WTC11 (cell line): ENCODE measurements around the gene DCP1B. TPM values are rescaled to one million over a fixed set of nuclear protein-coding genes. Genes with fewer than 3 reads are reported as not detected.

ENCODE experiments used
- ATAC-seq: fragments of 200-7000 bp; cut with Tn5 transposase; 2 replicates; pipeline ENCODE4 v1.10.0; 2021; ENCODE audit warnings: mild to moderate bottlenecking, moderate library complexity
- CTCF ChIA-PET: fragments of 300-600 bp; sonication (Branson Sonifier 250); formaldehyde crosslinking; loops from one replicate; lab custom pipeline; 2021; ENCODE audit warnings: antibody characterized with exemption; lab: Charles Lee
- POLR2A ChIA-PET: fragments of 350-600 bp; sonication (Branson Sonifier 250); formaldehyde crosslinking; loops from one replicate; lab custom pipeline; 2021; ENCODE audit warnings: antibody characterized with exemption; lab: Charles Lee
- DNase-seq: peaks from one replicate; pipeline ENCODE4 v3.0.0; 2021; ENCODE audit warnings: low spot score
- H3K27ac Mint-ChIP-seq: 2 replicates; pipeline ENCODE4 v1.8.0; 2021; ENCODE audit warnings: mixed read lengths
- H3K27me3 Mint-ChIP-seq: 2 replicates; pipeline ENCODE4 v1.8.0; 2021; ENCODE audit warnings: low read depth, mild to moderate bottlenecking, moderate library complexity, mixed read lengths
- H3K36me3 Mint-ChIP-seq: 2 replicates; pipeline ENCODE4 v1.8.0; 2021; ENCODE audit warnings: mixed read lengths
- H3K4me1 Mint-ChIP-seq: 2 replicates; pipeline ENCODE4 v1.8.0; 2022; ENCODE audit warnings: mixed read lengths
- H3K4me3 Mint-ChIP-seq: 2 replicates; pipeline ENCODE4 v1.8.0; 2021; ENCODE audit warnings: mild to moderate bottlenecking, moderate library complexity, mixed read lengths
- H3K9me3 Mint-ChIP-seq: 2 replicates; pipeline ENCODE4 v1.8.0; 2021; ENCODE audit warnings: mixed read lengths
- ATF1 ChIP-seq: sonication (generic); formaldehyde crosslinking; IDR thresholded peaks from 2 replicates; pipeline ENCODE4 v1.8.1; 2023; ENCODE audit warnings: mild to moderate bottlenecking, moderate library complexity, missing genetic modification reagents
- E2F4 ChIP-seq: sonication (generic); formaldehyde crosslinking; IDR thresholded peaks from 2 replicates; pipeline ENCODE4 v1.8.1; 2022; ENCODE audit warnings: low read depth, mild to moderate bottlenecking, moderate library complexity, missing genetic modification reagents, borderline replicate concordance
- EMX1 ChIP-seq: fragments of 250-450 bp; sonication (Bioruptor Pico); IDR thresholded peaks from 2 replicates; pipeline ENCODE4 v1.8.0; 2021; ENCODE audit warnings: mild to moderate bottlenecking
- ESRRA ChIP-seq: sonication (generic); formaldehyde crosslinking; IDR thresholded peaks from 2 replicates; pipeline ENCODE4 v1.8.1; 2022; ENCODE audit warnings: mild to moderate bottlenecking, missing genetic modification reagents, borderline replicate concordance
- FOXJ3 ChIP-seq: sonication (generic); formaldehyde crosslinking; IDR thresholded peaks from 2 replicates; pipeline ENCODE4 v1.9.0; 2021; ENCODE audit warnings: missing genetic modification reagents, mild to moderate bottlenecking, borderline replicate concordance
- FOXP1 ChIP-seq: sonication (generic); formaldehyde crosslinking; IDR thresholded peaks from 2 replicates; pipeline ENCODE4 v1.8.0; 2022; ENCODE audit warnings: missing genetic modification reagents, mild to moderate bottlenecking, moderate library complexity, borderline replicate concordance
- GABPB1 ChIP-seq: sonication (generic); formaldehyde crosslinking; IDR thresholded peaks from 2 replicates; pipeline ENCODE4 v1.8.1; 2023; ENCODE audit warnings: mild to moderate bottlenecking, missing genetic modification reagents
- HMGA2 ChIP-seq: fragments of 250-450 bp; sonication (Bioruptor Pico); IDR thresholded peaks from 2 replicates; pipeline ENCODE4 v1.4.0; 2021; ENCODE audit warnings: mild to moderate bottlenecking, moderate library complexity
- NR1H2 ChIP-seq: sonication (generic); formaldehyde crosslinking; IDR thresholded peaks from 2 replicates; pipeline ENCODE4 v1.9.0; 2021; ENCODE audit warnings: mild to moderate bottlenecking, moderate library complexity, missing genetic modification reagents
- PRRX2 ChIP-seq: fragments of 250-450 bp; sonication (Bioruptor Pico); IDR thresholded peaks from 2 replicates; pipeline ENCODE4 v1.8.0; 2021; ENCODE audit warnings: mild to moderate bottlenecking
- TEAD4 ChIP-seq: sonication (generic); formaldehyde crosslinking; IDR thresholded peaks from 2 replicates; pipeline ENCODE4 v1.8.0; 2022; ENCODE audit warnings: mild to moderate bottlenecking, missing genetic modification reagents
- USF1 ChIP-seq: sonication (generic); formaldehyde crosslinking; IDR thresholded peaks from 2 replicates; pipeline ENCODE4 v1.8.0; 2022; ENCODE audit warnings: mild to moderate bottlenecking, missing genetic modification reagents
- ZNF219 ChIP-seq: sonication (generic); formaldehyde crosslinking; IDR thresholded peaks from 2 replicates; pipeline ENCODE4 v1.8.0; 2023; ENCODE audit warnings: missing genetic modification reagents, mild to moderate bottlenecking, borderline replicate concordance
- ZNF263 ChIP-seq: sonication (generic); formaldehyde crosslinking; IDR thresholded peaks from 2 replicates; pipeline ENCODE4 v1.8.1; 2022; ENCODE audit warnings: low read depth, mild to moderate bottlenecking, moderate library complexity, missing genetic modification reagents
- ZNF281 ChIP-seq: sonication (generic); formaldehyde crosslinking; IDR thresholded peaks from 2 replicates; pipeline ENCODE4 v1.8.0; 2023; ENCODE audit warnings: mild to moderate bottlenecking, missing genetic modification reagents
- ZNF423 ChIP-seq: fragments of 250-450 bp; sonication (Bioruptor Pico); IDR thresholded peaks from 2 replicates; pipeline ENCODE4 v2.1.2; 2022; ENCODE audit warnings: mild to moderate bottlenecking, moderate library complexity
- total RNA-seq: library from RNA; stranded (reverse); gene quantifications from 3 replicates; pipeline ENCODE4 v1.2.3, GENCODE V29; 2021
- TF ChIP-seq, protein P1 (sequence below): sonication (generic); formaldehyde crosslinking; IDR thresholded peaks from 2 replicates; pipeline ENCODE4 v1.8.0; 2023; ENCODE audit warnings: missing genetic modification reagents, mild to moderate bottlenecking, borderline replicate concordance
- TF ChIP-seq, protein P2 (sequence below): sonication (generic); formaldehyde crosslinking; IDR thresholded peaks from 2 replicates; pipeline ENCODE4 v1.8.0; 2022; ENCODE audit warnings: mild to moderate bottlenecking, missing genetic modification reagents

DCP1B gene
- total RNA-seq, 1 experiment from 2014 or later = 25.1 TPM

DNA sequence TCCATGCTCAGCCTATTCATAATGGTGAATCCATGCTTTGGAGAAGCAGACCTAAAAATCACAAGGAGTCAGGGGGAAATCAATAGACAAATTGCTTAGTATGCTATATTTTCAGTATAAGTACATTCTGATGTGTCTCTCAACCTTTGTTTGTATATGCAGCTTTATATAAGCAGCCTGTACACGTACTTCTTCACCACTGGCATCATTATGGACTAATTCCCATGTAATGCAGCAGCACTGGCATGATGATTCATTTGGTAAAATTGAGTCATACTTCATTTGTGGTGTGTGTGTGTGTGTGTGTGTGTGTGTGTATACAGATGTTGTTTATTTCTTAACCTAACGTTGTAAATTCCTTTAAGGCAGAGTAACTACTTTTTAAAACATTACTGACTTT lies 10.9 kb downstream of the DCP1B start:
- ChIA-PET POLR2A (no interaction called here), CTCF (no interaction called here)
- Mint-ChIP-seq H3K27me3 (no peaks in the 10 kb centered on the region), H3K27ac (no peak overlapping the region), H3K36me3 (peaks cover 39% of the 10 kb centered on the region), H3K4me1 (peaks cover 38% of the 10 kb centered on the region), H3K9me3 (no peaks in the 10 kb centered on the region), H3K4me3 (no peak overlapping the region)
- ATAC-seq (no peak), DNase-seq (no peak)
- TF ChIP-seq PRRX2 (CRISPR knock-in tag) (no peak), GABPB1 (CRISPR knock-in tag) (peak; percentile 68; the same call in 1 of the 2 replicates)

GRCh38 chr12:1992732-1993131 lies 11.5 kb downstream of the DCP1B start:
- ChIA-PET POLR2A (no interaction called here), CTCF (no interaction called here)
- peaks cover 43% of the 10 kb centered on the region for H3K36me3 Mint-ChIP-seq
- H3K4me1 Mint-ChIP-seq = peaks cover 32% of the 10 kb centered on the region
- H3K9me3 Mint-ChIP-seq = peaks cover 2% of the 10 kb centered on the region
- H3K27ac Mint-ChIP-seq = no peak overlapping the region
- DNase-seq = no peak
- no peak for ATAC-seq
- no peaks in the 10 kb centered on the region for H3K27me3 Mint-ChIP-seq
- no peak for TF ChIP-seq EMX1
- TF ChIP-seq HMGA2 = no peak
- no peak for TF ChIP-seq TEAD4
- TF ChIP-seq ATF1 (CRISPR knock-in tag) = no peak
- TF ChIP-seq ESRRA (CRISPR knock-in tag) = no peak
- no peak for TF ChIP-seq ZNF281 (CRISPR knock-in tag)
- TF ChIP-seq E2F4 (CRISPR knock-in tag) = no peak
- no peak for TF ChIP-seq NR1H2 (CRISPR knock-in tag)
- no peak for TF ChIP-seq FOXJ3
- no peak for TF ChIP-seq USF1 (CRISPR knock-in tag)
- no peak for TF ChIP-seq ZNF263
- no peak for TF ChIP-seq FOXP1
- TF ChIP-seq, protein P1, sequence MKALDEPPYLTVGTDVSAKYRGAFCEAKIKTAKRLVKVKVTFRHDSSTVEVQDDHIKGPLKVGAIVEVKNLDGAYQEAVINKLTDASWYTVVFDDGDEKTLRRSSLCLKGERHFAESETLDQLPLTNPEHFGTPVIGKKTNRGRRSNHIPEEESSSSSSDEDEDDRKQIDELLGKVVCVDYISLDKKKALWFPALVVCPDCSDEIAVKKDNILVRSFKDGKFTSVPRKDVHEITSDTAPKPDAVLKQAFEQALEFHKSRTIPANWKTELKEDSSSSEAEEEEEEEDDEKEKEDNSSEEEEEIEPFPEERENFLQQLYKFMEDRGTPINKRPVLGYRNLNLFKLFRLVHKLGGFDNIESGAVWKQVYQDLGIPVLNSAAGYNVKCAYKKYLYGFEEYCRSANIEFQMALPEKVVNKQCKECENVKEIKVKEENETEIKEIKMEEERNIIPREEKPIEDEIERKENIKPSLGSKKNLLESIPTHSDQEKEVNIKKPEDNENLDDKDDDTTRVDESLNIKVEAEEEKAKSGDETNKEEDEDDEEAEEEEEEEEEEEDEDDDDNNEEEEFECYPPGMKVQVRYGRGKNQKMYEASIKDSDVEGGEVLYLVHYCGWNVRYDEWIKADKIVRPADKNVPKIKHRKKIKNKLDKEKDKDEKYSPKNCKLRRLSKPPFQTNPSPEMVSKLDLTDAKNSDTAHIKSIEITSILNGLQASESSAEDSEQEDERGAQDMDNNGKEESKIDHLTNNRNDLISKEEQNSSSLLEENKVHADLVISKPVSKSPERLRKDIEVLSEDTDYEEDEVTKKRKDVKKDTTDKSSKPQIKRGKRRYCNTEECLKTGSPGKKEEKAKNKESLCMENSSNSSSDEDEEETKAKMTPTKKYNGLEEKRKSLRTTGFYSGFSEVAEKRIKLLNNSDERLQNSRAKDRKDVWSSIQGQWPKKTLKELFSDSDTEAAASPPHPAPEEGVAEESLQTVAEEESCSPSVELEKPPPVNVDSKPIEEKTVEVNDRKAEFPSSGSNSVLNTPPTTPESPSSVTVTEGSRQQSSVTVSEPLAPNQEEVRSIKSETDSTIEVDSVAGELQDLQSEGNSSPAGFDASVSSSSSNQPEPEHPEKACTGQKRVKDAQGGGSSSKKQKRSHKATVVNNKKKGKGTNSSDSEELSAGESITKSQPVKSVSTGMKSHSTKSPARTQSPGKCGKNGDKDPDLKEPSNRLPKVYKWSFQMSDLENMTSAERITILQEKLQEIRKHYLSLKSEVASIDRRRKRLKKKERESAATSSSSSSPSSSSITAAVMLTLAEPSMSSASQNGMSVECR (CRISPR knock-in tag) = no peak
- no peak for TF ChIP-seq ZNF219 (CRISPR knock-in tag)
- TF ChIP-seq, protein P2, sequence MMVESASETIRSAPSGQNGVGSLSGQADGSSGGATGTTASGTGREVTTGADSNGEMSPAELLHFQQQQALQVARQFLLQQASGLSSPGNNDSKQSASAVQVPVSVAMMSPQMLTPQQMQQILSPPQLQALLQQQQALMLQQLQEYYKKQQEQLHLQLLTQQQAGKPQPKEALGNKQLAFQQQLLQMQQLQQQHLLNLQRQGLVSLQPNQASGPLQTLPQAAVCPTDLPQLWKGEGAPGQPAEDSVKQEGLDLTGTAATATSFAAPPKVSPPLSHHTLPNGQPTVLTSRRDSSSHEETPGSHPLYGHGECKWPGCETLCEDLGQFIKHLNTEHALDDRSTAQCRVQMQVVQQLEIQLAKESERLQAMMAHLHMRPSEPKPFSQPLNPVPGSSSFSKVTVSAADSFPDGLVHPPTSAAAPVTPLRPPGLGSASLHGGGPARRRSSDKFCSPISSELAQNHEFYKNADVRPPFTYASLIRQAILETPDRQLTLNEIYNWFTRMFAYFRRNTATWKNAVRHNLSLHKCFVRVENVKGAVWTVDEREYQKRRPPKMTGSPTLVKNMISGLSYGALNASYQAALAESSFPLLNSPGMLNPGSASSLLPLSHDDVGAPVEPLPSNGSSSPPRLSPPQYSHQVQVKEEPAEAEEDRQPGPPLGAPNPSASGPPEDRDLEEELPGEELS = no peak
- TF ChIP-seq ZNF423 (CRISPR knock-in tag) = no peak
- H3K4me3 Mint-ChIP-seq = no peak overlapping the region
